IPS DF 6.9 (cell line): ENCODE results near the gene POLR1C.
"Not testable (repeated sequence)": the region's sequence is repeated elsewhere in the genome, so short reads cannot be mapped to it uniquely, and the experiment has no call there.

Experiments used
- DNase-seq: peaks from one replicate; pipeline ENCODE4 v3.0.0-alpha.2; 2013; ENCODE audit warnings: low read depth, low spot score
- H3K27ac ChIP-seq: one replicate; pipeline ENCODE4 v1.5.1; 2013; ENCODE audit warnings: low read length, control low read depth
- H3K27me3 ChIP-seq: 2 replicates; pipeline ENCODE4 v1.6.1; 2013; ENCODE audit warnings: mild to moderate bottlenecking, low read length; ENCODE audit not compliant: control insufficient read depth, insufficient read depth
- H3K36me3 ChIP-seq: 2 replicates; pipeline ENCODE4 v1.6.1; 2013; ENCODE audit warnings: low read length; ENCODE audit not compliant: control insufficient read depth, insufficient read depth
- H3K4me1 ChIP-seq: 2 replicates; pipeline ENCODE4 v1.6.1; 2013; ENCODE audit warnings: low read length; ENCODE audit not compliant: control insufficient read depth, insufficient read depth
- H3K4me3 ChIP-seq: 2 replicates; pipeline ENCODE4 v1.5.1; 2013; ENCODE audit warnings: mild to moderate bottlenecking, low read length
- H3K9me3 ChIP-seq: 2 replicates; pipeline ENCODE4 v1.6.1; 2013; ENCODE audit warnings: low read length, inconsistent platforms; ENCODE audit not compliant: control insufficient read depth, insufficient read depth
- WGBS: extraction: QIAGEN DNeasy Blood & Tissue Kit; methylation state at CpG from one replicate; pipeline ENCODE4 v1.1.7; 2013; ENCODE audit warnings: mixed read lengths, missing lambda C conversion rate; ENCODE audit not compliant: insufficient read length, insufficient coverage; 5-methylcytosine and 5-hydroxymethylcytosine counted together

Gene POLR1C

GRCh38 chr6:43522547-43523261 lies 5.8 kb downstream of the POLR1C start:
- WGBS, result no CpG with 5 or more reads among the region's 8 CpGs
- Histone ChIP-seq H3K27ac (no peak overlapping the region), H3K9me3 (no peaks in the 10 kb centered on the region)

GRCh38 chr6:43523284-43523683 lies 6.4 kb downstream of the POLR1C start:
- WGBS, result no CpG with 5 or more reads among the region's 3 CpGs

More at GRCh38 chr6:43522547-43523261, 5.8 kb downstream of the POLR1C start:
- no peak for DNase-seq
- Histone ChIP-seq H3K4me3 (no peak overlapping the region), H3K27me3 (no peaks in the 10 kb centered on the region), H3K4me1 (no peaks in the 10 kb centered on the region; the same call in 1 of the 2 replicates), H3K36me3 (peaks cover 56% of the 10 kb centered on the region)

GRCh38 chr6:43524483-43524961 lies 7.6 kb downstream of the POLR1C start:
- Histone ChIP-seq H3K4me1 (no peaks in the 10 kb centered on the region), H3K27ac (no peak overlapping the region), H3K4me3 (no peak overlapping the region), H3K27me3 (no peaks in the 10 kb centered on the region), H3K36me3 (peaks cover 60% of the 10 kb centered on the region), H3K9me3 (no peaks in the 10 kb centered on the region)
- WGBS, result no CpG with 5 or more reads among the region's 10 CpGs
- no peak for DNase-seq

More at GRCh38 chr6:43523284-43523683, 6.4 kb downstream of the POLR1C start:
- Histone ChIP-seq H3K27me3 (no peaks in the 10 kb centered on the region), H3K4me3 (no peak overlapping the region), H3K36me3 (peaks cover 56% of the 10 kb centered on the region), H3K9me3 (no peaks in the 10 kb centered on the region), H3K4me1 (no peaks in the 10 kb centered on the region), H3K27ac (no peak overlapping the region)
- no peak for DNase-seq

- WGBS, result no CpG with 5 or more reads among the region's 1 CpG
- Histone ChIP-seq H3K27ac (no peak overlapping the region), H3K27me3 (no peaks in the 10 kb centered on the region), H3K4me3 (no peak overlapping the region), H3K4me1 (no peaks in the 10 kb centered on the region), H3K36me3 (peaks cover 16% of the 10 kb centered on the region), H3K9me3 (no peaks in the 10 kb centered on the region)
- no peak for DNase-seq
Measured at GRCh38 chr6:43532201-43532600, 15.3 kb downstream of the POLR1C start.

- not testable (repeated sequence) for H3K4me1 ChIP-seq, H3K27me3 ChIP-seq, H3K4me3 ChIP-seq, H3K36me3 ChIP-seq, DNase-seq, H3K9me3 ChIP-seq, H3K27ac ChIP-seq
- no CpG with 5 or more reads among the region's 17 CpGs for WGBS
Measured at GRCh38 chr6:43538986-43539385, 22.1 kb downstream of the POLR1C start.

- H3K9me3 ChIP-seq, H3K36me3 ChIP-seq: not testable (repeated sequence)
- no CpG with 5 or more reads among the region's 20 CpGs for WGBS
Measured at GRCh38 chr6:43539409-43539808, 22.5 kb downstream of the POLR1C start.

GRCh38 chr6:43540507-43540906 lies 23.6 kb downstream of the POLR1C start:
- Histone ChIP-seq H3K4me3 (no peak overlapping the region), H3K4me1 (no peaks in the 10 kb centered on the region), H3K9me3 (no peaks in the 10 kb centered on the region), H3K27ac (no peak overlapping the region), H3K27me3 (no peaks in the 10 kb centered on the region), H3K36me3 (peaks cover 5% of the 10 kb centered on the region; the same call in 1 of the 2 replicates)
- no CpG with 5 or more reads among the region's 5 CpGs for WGBS
- DNase-seq, result no peak

More at GRCh38 chr6:43539409-43539808, 22.5 kb downstream of the POLR1C start:
- H3K4me3 ChIP-seq, H3K4me1 ChIP-seq, H3K27me3 ChIP-seq, H3K27ac ChIP-seq, DNase-seq: not testable (repeated sequence)

GRCh38 chr6:43541774-43542471 lies 25.0 kb downstream of the POLR1C start:
- WGBS, result no CpG with 5 or more reads among the region's 8 CpGs
- Histone ChIP-seq H3K36me3 (peaks cover 11% of the 10 kb centered on the region; the same call in 1 of the 2 replicates), H3K9me3 (no peaks in the 10 kb centered on the region), H3K4me3 (no peak overlapping the region), H3K27ac (no peak overlapping the region), H3K4me1 (no peaks in the 10 kb centered on the region), H3K27me3 (no peaks in the 10 kb centered on the region)
- no peak for DNase-seq

GRCh38 chr6:43544461-43544860 lies 27.6 kb downstream of the POLR1C start:
- H3K27ac ChIP-seq, result no peak overlapping the region
- H3K4me3 ChIP-seq, result no peak overlapping the region
- DNase-seq, result no peak
- WGBS, result no CpG with 5 or more reads among the region's 4 CpGs
- H3K36me3 ChIP-seq, result peaks cover 24% of the 10 kb centered on the region
- no peaks in the 10 kb centered on the region for H3K27me3 ChIP-seq
- H3K9me3 ChIP-seq, result no peaks in the 10 kb centered on the region
- no peaks in the 10 kb centered on the region for H3K4me1 ChIP-seq

GRCh38 chr6:43547222-43547621 lies 30.3 kb downstream of the POLR1C start:
- H3K27ac ChIP-seq, result no peak overlapping the region
- H3K36me3 ChIP-seq, result peaks cover 28% of the 10 kb centered on the region
- no peak for DNase-seq
- no peak overlapping the region for H3K4me3 ChIP-seq
- H3K4me1 ChIP-seq, result no peaks in the 10 kb centered on the region
- H3K9me3 ChIP-seq, result no peaks in the 10 kb centered on the region
- no CpG with 5 or more reads among the region's 3 CpGs for WGBS
- no peaks in the 10 kb centered on the region for H3K27me3 ChIP-seq
